Skin epidermis (tissue), 12 donors: ENCODE measurements around the gene AS3MT.

Experiments
- H3K27ac ChIP-seq, 21 experiments: fragments of 200-600 bp; sonication (generic) in 11 of 21; one replicate each; pipeline ENCODE4 v1.5.0; 2020; ENCODE audit warnings: mild to moderate bottlenecking in 3 of 21, inconsistent platforms in 2 of 21, moderate library complexity in 2 of 21
- H3K4me3 ChIP-seq, 7 experiments: fragments of 200-600 bp; sonication (generic) in 2 of 7; one replicate each; pipeline ENCODE4 v1.5.0; 2020; ENCODE audit warnings: inconsistent platforms in 2 of 7, mild to moderate bottlenecking in 2 of 7, moderate library complexity in 1 of 7

The AS3MT gene

DNA sequence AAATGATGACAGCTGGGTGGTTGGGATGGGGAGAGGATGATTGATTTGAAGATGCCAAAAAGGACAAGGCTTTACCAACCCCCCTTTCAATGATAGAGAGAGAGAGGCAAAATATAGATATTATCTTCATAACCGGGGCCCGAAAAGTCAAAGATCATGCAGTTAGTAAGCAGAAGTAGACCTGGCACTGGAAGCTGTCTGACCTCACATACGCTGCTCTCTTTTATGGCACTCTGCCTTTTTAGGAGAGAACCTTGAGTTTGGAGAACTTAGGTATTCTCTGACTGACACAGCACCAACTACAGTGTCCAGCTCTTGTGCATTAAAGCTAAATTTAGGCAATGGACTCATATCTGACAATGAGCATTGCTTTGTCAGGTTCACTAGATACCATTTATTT is 79.5 kb downstream of the AS3MT start:
- H3K27ac ChIP-seq = no peak overlapping the region
- H3K4me3 ChIP-seq = no peak overlapping the region

DNA sequence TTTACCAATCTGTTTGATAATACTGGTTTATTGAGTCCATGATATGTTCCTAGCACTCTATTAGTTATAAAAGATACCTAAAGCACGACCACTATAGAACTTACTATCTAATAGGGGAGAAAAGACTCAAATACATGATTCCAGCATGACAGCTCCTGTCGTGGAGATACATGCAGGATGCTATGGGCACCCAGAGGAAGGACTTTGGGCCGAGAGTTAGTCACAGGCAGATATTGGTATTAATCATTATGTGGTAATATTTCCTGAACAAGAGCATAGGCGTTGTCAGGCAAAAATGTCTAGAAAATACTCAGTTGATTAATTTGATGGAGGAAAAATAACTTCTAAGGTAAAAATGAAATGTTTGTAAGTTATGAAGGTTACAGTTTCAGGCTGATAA is 80.6 kb downstream of the AS3MT start:
- Histone ChIP-seq H3K4me3 (no peak overlapping the region), H3K27ac (no peak overlapping the region)

DNA sequence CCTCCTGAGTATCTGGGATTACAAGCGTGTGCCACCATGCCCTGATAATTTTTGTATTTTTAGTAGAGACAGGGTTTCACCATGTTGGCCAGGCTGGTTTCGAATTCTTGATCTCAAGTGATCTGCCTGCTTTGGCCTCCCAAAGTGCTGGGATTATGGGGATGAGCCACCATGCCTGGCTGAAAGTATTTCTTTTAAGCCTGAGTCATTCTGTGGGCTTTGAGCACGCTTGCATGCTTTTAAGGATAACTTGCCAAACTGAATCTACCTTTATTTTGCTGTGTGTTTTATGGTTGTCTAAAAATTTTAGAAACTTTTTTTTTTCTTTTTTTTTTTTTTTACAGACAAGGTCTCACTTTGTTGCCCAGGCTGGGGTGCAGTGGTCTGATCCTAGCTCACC is 82.0 kb downstream of the AS3MT start:
- no peak overlapping the region for H3K27ac ChIP-seq
- H3K4me3 ChIP-seq = no peak overlapping the region
